K562 (cell line): Measurements from ENCODE around the gene CCDC28B. TPM values are rescaled to one million over a fixed set of nuclear protein-coding genes. Genes with fewer than 3 reads are reported as not detected.
A peak's percentile ranks its signal among the peaks of the same experiment; 100 is the strongest.

Experiments
- CC2D1A ChIP-seq: fragments of 450-650 bp; IDR thresholded peaks from 2 replicates; pipeline ENCODE4 v1.6.1; 2017; ENCODE audit warnings: mild to moderate bottlenecking
- E2F8 ChIP-seq: fragments of 450-650 bp; IDR thresholded peaks from 2 replicates; pipeline ENCODE4 v1.7.1; 2018; ENCODE audit warnings: mild to moderate bottlenecking, low read depth; ENCODE audit not compliant: partially characterized antibody
- MEIS2 ChIP-seq: fragments of 450-650 bp; IDR thresholded peaks from 2 replicates; pipeline ENCODE4 v1.6.1; 2014; ENCODE audit warnings: mild to moderate bottlenecking; ENCODE audit not compliant: partially characterized antibody
- RBFOX2 ChIP-seq: fragments of 200-400 bp; formaldehyde crosslinking; IDR thresholded peaks from 2 replicates; pipeline ENCODE4 v1.6.1; 2017; ENCODE audit warnings: low read depth, mild to moderate bottlenecking, low read length, moderate library complexity
- SP2 ChIP-seq: IDR thresholded peaks from 2 replicates; pipeline ENCODE4 v1.6.1; 2011; ENCODE audit warnings: mild to moderate bottlenecking, low read depth, low read length, moderate library complexity; ENCODE audit not compliant: poor library complexity, severe bottlenecking; ENCODE audit errors: extremely low read depth
- UBTF ChIP-seq, 2 experiments: IDR thresholded peaks; 2 replicates each; pipeline ENCODE4 v1.6.1; 2012; ENCODE audit warnings: improper control_type of control experiment in 2 of 2, low read depth in 2 of 2, low read length in 2 of 2, borderline replicate concordance in 1 of 2
- ZMIZ1 ChIP-seq, 2 experiments: fragments of 150-350 bp in 1 of 2; IDR thresholded peaks; 2 replicates each; pipeline ENCODE4 v1.6.1; 2012 to 2016; ENCODE audit warnings: low read depth in 2 of 2, low read length in 2 of 2, mild to moderate bottlenecking in 1 of 2, moderate library complexity in 1 of 2
- ZNF717 ChIP-seq: fragments of 250-450 bp; sonication (Bioruptor Pico); IDR thresholded peaks from 2 replicates; pipeline ENCODE4 v1.5.0; 2021
- ZSCAN32 ChIP-seq: fragments of 450-650 bp; formaldehyde crosslinking; IDR thresholded peaks from 2 replicates; pipeline ENCODE4 v1.4.0; 2020; ENCODE audit warnings: mild to moderate bottlenecking, moderate library complexity
- polyA plus RNA-seq, 8 experiments: library from polyadenylated mRNA; depleted of rRNA in 4 of 8; stranded (reverse) in 5 of 8; unstranded in 3 of 8; fragments of >200 nt; fragmentation: Nextera tagmentation in 2 of 8; fragmentation: Illumina TruSeq in 1 of 8; extraction: Ambion mirVana in 2 of 8; extraction: Trizol in 1 of 8; gene quantifications; 2 replicates each; pipeline versions ENCODE4 v1.2.1 to v1.2.3, GENCODE V29; 2011 to 2014; ENCODE audit warnings: inconsistent platforms in 1 of 8, missing spikeins in 1 of 8
- total RNA-seq, 7 experiments: library from RNA; depleted of rRNA in 6 of 7; stranded (reverse); fragments of >200 nt in 6 of 7; fragmentation: Illumina TruSeq in 2 of 7; extraction: Trizol in 2 of 7; gene quantifications; 2 replicates each; pipeline versions ENCODE4 v1.2.1 to v1.2.3, GENCODE V29; 2011 to 2021; ENCODE audit warnings: low replicate concordance in 1 of 7

The CCDC28B gene
- total and polyA plus RNA-seq, 9 of the 15 experiments (the other 6 are each of a cell fraction or from before 2014, with no cell fraction given) = 5.7 to 54.5 (median 31.7) TPM

GRCh38 chr1:32215629-32216480, 15.5 kb downstream of the CCDC28B start (continued):
- TF ChIP-seq UBTF (IDR thresholded peaks at IDR 0.05; ENCODE audit: borderline replicate concordance in 1 of 2, low read depth in 2 of 2, low read length in 2 of 2) = 0 out of 4 replicates have a peak, but pooled peaks of 1 of the 2 experiments have one; percentile 25
- no peak for TF ChIP-seq ZNF717 (CRISPR knock-in tag)
- TF ChIP-seq SP2 = no peak
- TF ChIP-seq RBFOX2 = 0 out of 2 replicates have a peak, but pooled peaks have one; percentile 16
- TF ChIP-seq CC2D1A = peak; percentile 62
- peak in 1 of 2 experiments; percentile 11; a peak in 1 of 4 replicates for TF ChIP-seq ZMIZ1 (IDR thresholded peaks at IDR 0.05; ENCODE audit: low read depth in 2 of 2, low read length in 2 of 2)
- no peak for TF ChIP-seq E2F8
- TF ChIP-seq MEIS2 = no peak
- TF ChIP-seq ZSCAN32 = no peak
- TF ChIP-seq, all 486 proteins: peak for 31
